Measurements from ENCODE around the gene CHN2. TPM values are rescaled to one million over a fixed set of nuclear protein-coding genes. Genes with fewer than 3 reads are reported as not detected.

Gene CHN2
- total RNA-seq, 2 donors from 2014 or later = 0.91 to 1.2 TPM

DNA sequence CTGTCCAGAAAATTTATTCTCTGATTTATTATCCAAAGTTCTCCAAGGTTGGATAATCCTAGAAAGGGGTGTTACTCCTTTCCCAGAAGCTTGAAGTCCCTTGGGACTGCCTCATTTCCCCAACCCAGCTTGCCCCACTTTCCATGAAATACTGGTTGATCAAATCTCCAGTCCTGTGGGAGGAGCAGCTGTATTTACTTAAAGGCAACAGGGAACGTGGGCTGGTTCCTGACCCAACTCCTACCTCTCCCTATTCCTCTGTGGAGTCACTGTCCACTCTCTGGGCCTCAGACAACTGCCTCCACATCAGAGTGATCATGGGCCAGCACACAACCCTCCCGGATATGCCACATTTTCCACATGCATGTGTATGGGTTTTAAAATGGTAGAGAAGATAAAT lies 202.8 kb downstream of the CHN2 start:
- Mint-ChIP-seq H3K36me3 (ENCODE audit: insufficient read depth in 2 of 2) (no peaks in the 10 kb centered on the region), H3K27me3 (ENCODE audit: low read depth) (no peaks in the 10 kb centered on the region), H3K4me1 (ENCODE audit: low read depth) (no peaks in the 10 kb centered on the region), H3K27ac (no peak overlapping the region), H3K9me3 (no peaks in the 10 kb centered on the region), H3K4me3 (no peak overlapping the region)
- no peak for ATAC-seq (replicated peaks in 1 of 2)
- DNase-seq = no peak

DNA sequence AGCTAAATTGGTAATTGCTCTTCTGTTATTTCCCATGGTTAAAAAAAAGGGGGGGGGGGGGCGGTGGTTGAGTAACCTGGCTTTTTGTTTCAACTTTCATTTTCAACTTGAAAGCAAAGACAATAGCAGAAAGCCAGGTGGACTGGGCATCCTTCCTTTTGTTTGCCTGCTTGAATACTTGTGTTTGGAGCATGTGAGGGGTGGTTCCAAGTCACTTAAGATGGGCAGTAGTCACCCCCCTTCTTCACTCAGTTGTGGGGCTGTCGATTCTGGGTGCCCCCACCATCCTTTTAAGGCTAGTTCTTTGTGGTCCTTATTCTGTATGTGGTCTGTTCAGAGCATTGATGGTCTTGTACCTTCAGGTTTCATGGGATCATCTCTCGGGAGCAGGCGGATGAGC lies 203.4 kb downstream of the CHN2 start:
- no peaks in the 10 kb centered on the region for H3K4me1 Mint-ChIP-seq (ENCODE audit: low read depth)
- H3K4me3 Mint-ChIP-seq = no peak overlapping the region
- H3K36me3 Mint-ChIP-seq (ENCODE audit: insufficient read depth in 2 of 2) = no peaks in the 10 kb centered on the region
- H3K27me3 Mint-ChIP-seq (ENCODE audit: low read depth) = no peaks in the 10 kb centered on the region
- no peaks in the 10 kb centered on the region for H3K9me3 Mint-ChIP-seq
- H3K27ac Mint-ChIP-seq = no peak overlapping the region
- no peak for ATAC-seq (replicated peaks in 1 of 2)
- DNase-seq = no peak

DNA sequence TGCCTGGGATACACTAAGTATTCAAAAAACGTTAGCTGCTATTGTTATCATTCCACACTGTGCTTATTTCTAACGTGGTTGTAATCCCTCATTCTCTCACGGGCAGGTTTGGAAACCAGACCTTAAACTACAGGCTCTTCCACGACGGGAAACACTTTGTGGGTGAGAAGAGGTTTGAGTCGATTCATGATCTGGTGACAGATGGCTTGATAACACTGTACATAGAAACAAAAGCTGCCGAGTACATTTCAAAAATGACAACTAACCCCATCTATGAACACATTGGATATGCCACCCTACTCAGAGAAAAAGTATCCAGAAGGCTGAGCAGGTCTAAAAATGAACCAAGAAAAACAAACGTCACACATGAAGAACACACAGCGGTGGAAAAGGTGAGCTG lies 205.9 kb downstream of the CHN2 start:
- DNase-seq (no peak), ATAC-seq (replicated peaks in 1 of 2) (no peak)
- Mint-ChIP-seq H3K4me1 (ENCODE audit: low read depth) (no peaks in the 10 kb centered on the region), H3K4me3 (no peak overlapping the region), H3K27me3 (ENCODE audit: low read depth) (no peaks in the 10 kb centered on the region), H3K36me3 (ENCODE audit: insufficient read depth in 2 of 2) (no peaks in the 10 kb centered on the region), H3K27ac (no peak overlapping the region), H3K9me3 (no peaks in the 10 kb centered on the region)

DNA sequence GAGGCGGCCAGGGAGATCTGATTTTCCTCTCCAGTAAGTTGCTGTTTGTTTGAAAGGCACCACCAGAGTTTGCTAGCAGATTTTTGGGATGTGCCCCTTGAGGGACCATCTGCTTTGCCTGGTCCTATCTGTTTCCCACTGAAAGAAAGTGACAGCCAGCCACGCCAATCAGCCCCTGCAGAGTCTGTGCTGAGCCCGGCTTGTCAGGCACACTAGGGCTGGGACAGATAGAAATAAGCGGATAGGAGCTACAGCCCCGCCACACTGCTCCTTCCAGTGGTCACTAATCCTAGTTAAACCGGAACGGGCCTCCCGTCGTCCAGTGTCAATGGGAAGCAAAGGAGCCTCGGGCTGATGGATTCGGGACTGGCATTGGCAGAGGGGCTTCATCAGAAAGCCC lies 207.2 kb downstream of the CHN2 start:
- Mint-ChIP-seq H3K9me3 (no peaks in the 10 kb centered on the region), H3K27me3 (ENCODE audit: low read depth) (no peaks in the 10 kb centered on the region), H3K4me3 (no peak overlapping the region), H3K36me3 (ENCODE audit: insufficient read depth in 2 of 2) (no peaks in the 10 kb centered on the region), H3K27ac (no peak overlapping the region), H3K4me1 (ENCODE audit: low read depth) (no peaks in the 10 kb centered on the region)
- no peak for DNase-seq
- no peak for ATAC-seq (replicated peaks in 1 of 2)

DNA sequence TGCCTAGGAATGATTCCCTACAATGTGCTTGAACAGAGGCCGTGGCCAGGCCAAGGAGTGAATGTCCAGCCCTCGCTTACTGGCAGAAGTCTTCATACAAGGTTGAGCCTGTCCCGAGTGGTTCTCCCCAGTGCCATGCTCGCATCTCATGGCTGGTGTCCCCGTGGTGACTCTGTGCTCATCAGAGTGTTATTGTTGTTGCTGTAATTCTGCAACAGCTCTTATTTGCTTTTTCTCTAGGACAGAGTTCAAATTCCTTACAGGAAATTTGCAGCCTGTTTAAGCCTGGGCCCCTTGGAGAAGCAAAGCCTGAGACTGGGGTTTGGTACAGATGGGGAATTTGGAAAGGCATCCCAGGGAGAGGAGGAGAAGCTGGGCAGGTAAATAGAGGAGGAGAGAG lies 211.3 kb downstream of the CHN2 start:
- Mint-ChIP-seq H3K27ac (no peak overlapping the region), H3K9me3 (no peaks in the 10 kb centered on the region)
- no peak for ATAC-seq (replicated peaks in 1 of 2)

DNA sequence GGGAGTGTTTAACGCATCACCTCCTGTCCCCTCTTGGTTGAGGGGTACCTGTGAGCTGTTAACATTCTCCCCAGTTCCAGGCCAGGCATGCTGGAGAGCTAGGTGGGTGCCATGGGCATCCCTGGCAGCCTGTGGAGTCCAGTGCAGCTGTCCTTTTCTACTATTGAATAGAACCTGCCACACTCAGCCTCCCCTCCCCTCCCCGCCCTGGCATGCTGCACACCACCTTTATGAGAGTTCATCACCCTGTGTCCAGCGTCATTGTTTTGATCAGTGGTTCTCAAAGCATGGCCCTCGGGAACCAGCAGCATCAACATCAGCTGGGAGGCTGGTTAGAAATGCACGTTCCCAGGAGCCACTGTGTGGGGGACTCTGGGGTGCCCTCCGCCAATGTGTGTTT lies 211.8 kb downstream of the CHN2 start:
- ATAC-seq (replicated peaks in 1 of 2) (no peak), DNase-seq (no peak)
- Mint-ChIP-seq H3K36me3 (ENCODE audit: insufficient read depth in 2 of 2) (no peaks in the 10 kb centered on the region), H3K4me3 (no peak overlapping the region), H3K9me3 (no peaks in the 10 kb centered on the region), H3K27ac (no peak overlapping the region), H3K27me3 (ENCODE audit: low read depth) (no peaks in the 10 kb centered on the region), H3K4me1 (ENCODE audit: low read depth) (no peaks in the 10 kb centered on the region)

More for the DNA sequence above, 211.3 kb downstream of the CHN2 start:
- DNase-seq = no peak
- no peaks in the 10 kb centered on the region for H3K27me3 Mint-ChIP-seq (ENCODE audit: low read depth)
- no peaks in the 10 kb centered on the region for H3K4me1 Mint-ChIP-seq (ENCODE audit: low read depth)
- no peaks in the 10 kb centered on the region for H3K36me3 Mint-ChIP-seq (ENCODE audit: insufficient read depth in 2 of 2)
- no peak overlapping the region for H3K4me3 Mint-ChIP-seq

DNA sequence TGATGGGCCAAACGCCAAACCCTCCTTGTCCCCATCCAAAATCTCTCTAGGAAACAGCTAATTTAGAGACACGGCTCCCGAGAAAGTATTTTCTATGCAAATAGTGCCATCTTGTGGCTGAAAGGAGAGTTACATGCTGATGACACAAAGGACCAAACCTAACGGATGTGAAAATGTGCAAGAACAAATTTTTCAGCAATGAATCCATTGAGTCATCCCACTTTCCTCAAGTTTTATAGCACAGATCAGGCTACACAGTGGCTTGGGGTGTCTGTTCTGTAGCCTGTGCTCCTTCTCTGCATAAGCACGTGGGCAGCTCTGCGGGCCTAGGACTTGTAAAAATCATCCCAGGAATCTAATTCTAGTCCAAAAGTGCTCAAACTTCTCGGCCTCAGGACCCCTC lies 214.3 kb downstream of the CHN2 start:
- ATAC-seq (replicated peaks in 1 of 2) (peak; percentile 48 to 54), DNase-seq (peak; percentile 53 to 70)
- H3K4me3 Mint-ChIP-seq = no peak overlapping the region
- H3K27me3 Mint-ChIP-seq (ENCODE audit: low read depth) = no peaks in the 10 kb centered on the region
- no peak overlapping the region for H3K27ac Mint-ChIP-seq
- H3K9me3 Mint-ChIP-seq = no peaks in the 10 kb centered on the region
- no peaks in the 10 kb centered on the region for H3K36me3 Mint-ChIP-seq (ENCODE audit: insufficient read depth in 2 of 2)
- H3K4me1 Mint-ChIP-seq (ENCODE audit: low read depth) = no peaks in the 10 kb centered on the region

DNA sequence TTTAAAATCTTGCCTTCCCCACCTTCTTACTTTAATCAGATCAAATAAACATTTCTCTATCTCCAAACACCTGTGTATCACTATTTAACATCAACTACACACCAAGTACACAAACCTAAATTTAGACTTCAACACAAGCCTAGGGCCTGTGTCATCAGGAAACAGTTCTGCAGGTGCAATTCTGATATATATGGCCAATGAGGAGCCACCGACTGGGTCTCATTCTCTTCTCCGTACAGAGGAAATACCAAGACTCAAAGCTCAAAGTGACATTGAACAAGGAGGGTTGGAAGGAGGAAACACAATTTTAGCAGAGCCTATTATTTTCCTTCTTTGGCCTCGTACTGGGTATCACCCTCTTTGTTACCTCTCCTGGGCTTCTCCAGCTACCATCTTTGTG lies 216.4 kb downstream of the CHN2 start:
- no peak for ATAC-seq (replicated peaks in 1 of 2)
- no peaks in the 10 kb centered on the region for H3K27me3 Mint-ChIP-seq (ENCODE audit: low read depth)
- H3K4me1 Mint-ChIP-seq (ENCODE audit: low read depth) = no peaks in the 10 kb centered on the region
- no peaks in the 10 kb centered on the region for H3K36me3 Mint-ChIP-seq (ENCODE audit: insufficient read depth in 2 of 2)
- no peak overlapping the region for H3K4me3 Mint-ChIP-seq
- DNase-seq = no peak
- H3K27ac Mint-ChIP-seq = no peak overlapping the region
- H3K9me3 Mint-ChIP-seq = no peaks in the 10 kb centered on the region

DNA sequence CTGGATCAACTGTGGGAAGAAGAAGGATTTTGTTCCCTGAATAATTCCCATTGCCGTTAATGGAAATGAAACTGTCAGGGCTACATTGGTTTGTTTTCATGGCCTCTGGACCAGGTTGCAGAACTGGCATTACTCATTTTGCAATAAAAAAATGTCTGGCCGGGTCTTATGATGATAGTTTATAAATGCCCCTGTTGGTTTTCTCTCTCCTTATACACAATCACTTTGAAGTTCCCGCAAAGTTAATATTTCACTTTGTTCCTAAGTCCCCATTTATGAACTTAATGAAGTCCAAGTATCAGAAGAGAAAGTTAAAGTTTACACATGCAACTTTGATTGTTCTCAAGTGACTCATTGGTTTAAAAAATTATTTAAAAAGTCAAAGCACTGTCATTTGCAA lies 218.3 kb downstream of the CHN2 start:
- H3K27ac Mint-ChIP-seq = no peak overlapping the region
- ATAC-seq (replicated peaks in 1 of 2) = no peak
- H3K9me3 Mint-ChIP-seq = no peaks in the 10 kb centered on the region
- no peaks in the 10 kb centered on the region for H3K27me3 Mint-ChIP-seq (ENCODE audit: low read depth)
- H3K4me1 Mint-ChIP-seq (ENCODE audit: low read depth) = no peaks in the 10 kb centered on the region
- no peak overlapping the region for H3K4me3 Mint-ChIP-seq
- no peaks in the 10 kb centered on the region for H3K36me3 Mint-ChIP-seq (ENCODE audit: insufficient read depth in 2 of 2)
- DNase-seq = no peak

DNA sequence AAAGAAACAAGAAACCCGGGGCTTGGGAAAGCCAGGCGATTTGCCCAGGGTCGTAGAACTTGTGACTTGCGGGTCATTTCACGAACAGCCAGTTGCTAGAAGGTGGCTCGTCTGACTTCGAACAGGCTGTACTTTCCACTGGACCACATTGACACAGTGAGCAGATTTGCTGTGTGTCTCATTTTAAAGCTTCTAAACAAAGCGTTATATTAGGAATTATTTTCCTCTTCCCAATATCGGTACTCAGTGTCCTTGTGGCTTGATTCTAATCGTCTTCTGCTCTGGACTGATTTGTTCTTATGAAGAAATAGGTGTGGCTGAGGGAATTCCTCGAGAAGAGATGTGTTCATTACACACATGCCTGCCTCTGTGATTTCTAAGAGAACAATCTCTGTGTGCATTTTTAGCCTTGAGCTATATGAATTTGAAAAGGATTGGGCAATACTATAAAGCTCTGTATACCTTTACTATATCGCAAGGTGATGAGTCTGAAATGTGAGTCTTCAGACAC lies 219.1 kb downstream of the CHN2 start:
- Mint-ChIP-seq H3K27me3 (ENCODE audit: low read depth) (no peaks in the 10 kb centered on the region), H3K4me1 (ENCODE audit: low read depth) (no peaks in the 10 kb centered on the region), H3K9me3 (no peaks in the 10 kb centered on the region), H3K36me3 (ENCODE audit: insufficient read depth in 2 of 2) (no peaks in the 10 kb centered on the region), H3K27ac (no peak overlapping the region), H3K4me3 (no peak overlapping the region)
- no peak for ATAC-seq (replicated peaks in 1 of 2)
- no peak for DNase-seq

DNA sequence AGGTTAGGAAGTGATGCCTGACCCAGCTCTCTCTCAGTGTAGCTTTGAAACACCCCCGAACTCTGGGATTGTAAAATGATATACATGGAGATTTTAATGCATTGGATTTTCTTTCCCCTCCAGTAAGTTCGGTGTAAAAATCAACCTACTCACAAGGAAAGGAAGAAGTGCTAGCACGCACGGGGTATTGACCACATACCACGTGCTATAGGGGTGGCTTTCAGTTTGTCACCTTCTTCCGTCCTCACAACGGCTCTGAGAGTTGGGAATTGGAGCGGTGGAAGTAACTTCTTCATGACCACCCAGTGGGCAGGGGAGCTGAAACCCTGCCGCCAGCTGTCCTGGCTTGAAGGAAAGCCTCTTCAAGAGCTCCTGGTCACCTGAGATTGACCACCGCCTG lies 219.6 kb downstream of the CHN2 start:
- H3K36me3 Mint-ChIP-seq (ENCODE audit: insufficient read depth in 2 of 2) = no peaks in the 10 kb centered on the region
- no peaks in the 10 kb centered on the region for H3K27me3 Mint-ChIP-seq (ENCODE audit: low read depth)
- H3K4me3 Mint-ChIP-seq = no peak overlapping the region
- no peaks in the 10 kb centered on the region for H3K9me3 Mint-ChIP-seq
- H3K4me1 Mint-ChIP-seq (ENCODE audit: low read depth) = no peaks in the 10 kb centered on the region
- no peak overlapping the region for H3K27ac Mint-ChIP-seq
- DNase-seq (no peak), ATAC-seq (replicated peaks in 1 of 2) (no peak)

DNA sequence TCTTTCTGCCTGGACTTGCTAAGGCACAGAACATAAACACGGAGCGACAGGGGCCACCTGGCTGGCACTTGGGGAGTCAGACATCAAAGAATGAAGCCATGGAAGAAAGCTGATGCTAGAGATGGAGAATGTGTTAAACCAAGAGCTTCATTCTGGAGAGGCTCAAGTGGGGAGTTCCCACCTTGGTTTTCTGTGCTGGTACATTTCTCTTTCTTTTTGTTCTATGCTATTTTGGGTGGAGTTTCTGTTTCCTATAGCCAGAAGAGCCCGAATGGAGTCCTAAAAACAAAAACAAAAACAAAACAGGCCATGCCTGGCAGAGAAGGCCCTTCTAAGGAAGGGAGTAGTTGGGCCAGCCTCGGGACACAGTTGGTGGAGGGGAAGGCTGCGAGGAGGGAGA lies 220.6 kb downstream of the CHN2 start:
- Mint-ChIP-seq H3K4me3 (no peak overlapping the region), H3K9me3 (no peaks in the 10 kb centered on the region), H3K36me3 (ENCODE audit: insufficient read depth in 2 of 2) (no peaks in the 10 kb centered on the region), H3K27ac (no peak overlapping the region), H3K27me3 (ENCODE audit: low read depth) (no peaks in the 10 kb centered on the region), H3K4me1 (ENCODE audit: low read depth) (no peaks in the 10 kb centered on the region)
- DNase-seq (no peak), ATAC-seq (replicated peaks in 1 of 2) (no peak)

DNA sequence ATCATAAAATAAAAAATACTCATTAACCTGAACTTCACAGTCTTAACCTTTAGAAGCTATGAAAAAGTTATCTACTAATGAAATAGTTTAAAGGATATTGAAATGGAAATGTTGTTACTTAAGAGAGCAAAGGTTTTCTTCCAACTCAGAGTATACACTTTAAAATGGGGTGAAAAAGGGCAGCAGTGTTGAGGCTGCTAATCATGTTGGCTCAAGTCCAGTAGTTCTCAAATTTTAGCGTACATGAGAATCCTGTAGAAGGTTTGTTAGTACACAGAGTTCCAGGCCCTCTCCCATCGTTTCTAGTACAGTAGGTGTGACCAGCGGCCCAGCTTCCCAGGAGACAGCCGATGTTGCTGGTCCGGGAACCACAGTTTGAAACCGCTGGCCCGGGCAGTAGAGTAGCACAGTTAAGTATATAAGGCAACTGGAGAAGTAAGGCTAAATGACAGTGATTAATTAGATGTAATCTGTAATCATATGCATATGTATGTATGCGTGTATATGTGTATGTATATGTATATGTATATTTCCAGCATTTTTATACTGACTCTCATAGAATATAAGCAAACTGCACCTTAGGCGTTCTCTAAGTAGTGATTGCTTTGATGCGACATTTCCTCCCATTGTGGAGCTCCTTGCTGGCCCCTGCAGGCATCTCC lies 221.8 kb downstream of the CHN2 start:
- no peak overlapping the region for H3K4me3 Mint-ChIP-seq
- no peak for DNase-seq
- no peaks in the 10 kb centered on the region for H3K9me3 Mint-ChIP-seq
- ATAC-seq (replicated peaks in 1 of 2) = no peak
- no peaks in the 10 kb centered on the region for H3K4me1 Mint-ChIP-seq (ENCODE audit: low read depth)
- H3K36me3 Mint-ChIP-seq (ENCODE audit: insufficient read depth in 2 of 2) = no peaks in the 10 kb centered on the region
- no peaks in the 10 kb centered on the region for H3K27me3 Mint-ChIP-seq (ENCODE audit: low read depth)
- no peak overlapping the region for H3K27ac Mint-ChIP-seq

DNA sequence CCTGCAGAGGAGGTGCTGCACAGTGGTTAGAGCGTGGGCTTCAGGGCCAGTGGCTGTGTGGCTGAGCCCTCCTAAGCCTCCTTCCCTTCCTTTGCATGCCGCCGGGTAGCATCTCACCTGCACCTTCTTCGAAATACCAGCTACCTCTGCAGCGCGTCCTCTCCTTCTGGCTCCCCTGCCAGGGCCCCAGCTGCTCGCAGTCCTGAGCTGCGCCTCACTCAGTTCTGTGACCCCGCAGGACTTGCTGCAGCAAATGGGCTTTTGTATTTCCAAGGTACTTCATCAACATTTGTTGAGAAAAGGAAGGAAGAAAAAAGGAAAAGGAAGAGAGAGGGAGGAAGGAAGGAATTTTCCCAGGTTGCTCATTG lies 222.3 kb downstream of the CHN2 start:
- Mint-ChIP-seq H3K9me3 (no peaks in the 10 kb centered on the region), H3K4me3 (no peak overlapping the region), H3K27me3 (ENCODE audit: low read depth) (no peaks in the 10 kb centered on the region), H3K4me1 (ENCODE audit: low read depth) (no peaks in the 10 kb centered on the region), H3K36me3 (ENCODE audit: insufficient read depth in 2 of 2) (no peaks in the 10 kb centered on the region), H3K27ac (no peak overlapping the region)
- no peak for ATAC-seq (replicated peaks in 1 of 2)
- DNase-seq = no peak
